VCaP (cell line): Measurements from ENCODE around the gene EPPIN.

ENCODE experiments used
- H3K27ac ChIP-seq: fragments of 450-650 bp; 2 replicates; pipeline ENCODE4 v1.5.1; 2017
- CTCF ChIP-seq: fragments of 450-650 bp; conservative IDR thresholded peaks from 2 replicates; pipeline ENCODE4 v1.5.1; 2017; ENCODE audit warnings: mild to moderate bottlenecking, moderate library complexity

EPPIN gene

GRCh38 chr20:45555198-45555597 lies 8.0 kb upstream of the EPPIN start:
- no peak overlapping the region for H3K27ac ChIP-seq
- no peak for TF ChIP-seq CTCF

- H3K27ac ChIP-seq, result no peak overlapping the region
- TF ChIP-seq CTCF, result no peak
These were observed 5.3 kb upstream of the EPPIN start for GRCh38 chr20:45552456-45552855.

- H3K27ac ChIP-seq, result no peak overlapping the region
- no peak for TF ChIP-seq CTCF
These were observed 3.6 kb upstream of the EPPIN start for GRCh38 chr20:45550765-45551164.

GRCh38 chr20:45548410-45548809 lies 1.2 kb upstream of the EPPIN start:
- TF ChIP-seq CTCF, result no peak
- H3K27ac ChIP-seq, result no peak overlapping the region

- peak; percentile 73 for TF ChIP-seq CTCF
- H3K27ac ChIP-seq, result no peak overlapping the region
These were observed 1.3 kb downstream of the EPPIN start for GRCh38 chr20:45545754-45546453.

GRCh38 chr20:45545351-45545750 lies 1.9 kb downstream of the EPPIN start:
- no peak for TF ChIP-seq CTCF
- H3K27ac ChIP-seq, result no peak overlapping the region

- no peak within 1 kb of the TSS for H3K27ac ChIP-seq
- TF ChIP-seq CTCF, result no peak
These were observed 7.8 kb downstream of the EPPIN start, which contains the start of gene WFDC6 for GRCh38 chr20:45539382-45539781. Gene WFDC6 (minus strand): TSS chr20:45539482. CDS start chr20:45539407, 75 bp downstream.
